Raji (cell line): ENCODE data around the gene MYL2.

Source experiments
- POLR2A ChIP-seq: IDR thresholded peaks from 2 replicates; pipeline ENCODE4 v1.6.1; 2011; ENCODE audit warnings: low read depth, low read length, control low read depth; ENCODE audit not compliant: insufficient read depth

Gene MYL2

GRCh38 chr12:110913119-110914056 lies 7.0 kb downstream of the MYL2 start:
- no peak for TF ChIP-seq POLR2A

- TF ChIP-seq POLR2A: no peak
Observed at GRCh38 chr12:110912263-110912662, 8.1 kb downstream of the MYL2 start.

GRCh38 chr12:110908377-110909152 lies 11.8 kb downstream of the MYL2 start:
- TF ChIP-seq POLR2A: no peak

- TF ChIP-seq POLR2A: no peak
Observed at GRCh38 chr12:110907583-110907982, 12.8 kb downstream of the MYL2 start.

- no peak for TF ChIP-seq POLR2A
Observed at GRCh38 chr12:110906985-110907384, 13.4 kb downstream of the MYL2 start.

GRCh38 chr12:110906516-110906915 lies 13.9 kb downstream of the MYL2 start:
- no peak for TF ChIP-seq POLR2A

- no peak for TF ChIP-seq POLR2A
Observed at GRCh38 chr12:110906083-110906482, 14.3 kb downstream of the MYL2 start.

- no peak for TF ChIP-seq POLR2A
Observed at GRCh38 chr12:110903511-110903910, 16.9 kb downstream of the MYL2 start.

- TF ChIP-seq POLR2A: no peak
Observed at GRCh38 chr12:110901401-110901800, 19.0 kb downstream of the MYL2 start.

GRCh38 chr12:110896559-110896958 lies 23.8 kb downstream of the MYL2 start:
- no peak for TF ChIP-seq POLR2A

- no peak for TF ChIP-seq POLR2A
Observed at GRCh38 chr12:110893956-110894355, 26.4 kb downstream of the MYL2 start.

- no peak for TF ChIP-seq POLR2A
Observed at GRCh38 chr12:110889361-110889760, 31.0 kb downstream of the MYL2 start.

- no peak for TF ChIP-seq POLR2A
Observed at GRCh38 chr12:110888256-110888991, 32.0 kb downstream of the MYL2 start.

- TF ChIP-seq POLR2A: no peak
Observed at GRCh38 chr12:110885152-110885840, 35.1 kb downstream of the MYL2 start.

GRCh38 chr12:110883251-110883650 lies 37.1 kb downstream of the MYL2 start:
- no peak for TF ChIP-seq POLR2A
